Germinal center (tissue), 1 donor: ENCODE measurements around the gene CLEC4G.
"Not testable (repeated sequence)": the region's sequence is repeated elsewhere in the genome, so short reads cannot be mapped to it uniquely, and the experiment has no call there.

Experiments
- DNase-seq: peaks from one replicate; pipeline ENCODE4 v3.0.0; 2012; ENCODE audit warnings: mixed read lengths, low spot score

CLEC4G gene

GRCh38 chr19:7746903-7747884 is 15.3 kb upstream of the CLEC4G start, which contains the start of gene CD209:
CD209 (minus strand) TSS chr19:7747534; CDS start chr19:7747511, 23 bp downstream.
- no peak for DNase-seq

GRCh38 chr19:7746306-7746705 is 14.4 kb upstream of the CLEC4G start:
- not testable (repeated sequence) for DNase-seq

GRCh38 chr19:7744871-7745650 is 13.2 kb upstream of the CLEC4G start:
- no peak for DNase-seq

- no peak for DNase-seq
Observed at GRCh38 chr19:7744199-7744786, 12.4 kb upstream of the CLEC4G start.

- no peak for DNase-seq
Observed at GRCh38 chr19:7743425-7743841, 11.5 kb upstream of the CLEC4G start.

- no peak for DNase-seq
Observed at GRCh38 chr19:7742991-7743390, 11.1 kb upstream of the CLEC4G start.

- no peak for DNase-seq
Observed at GRCh38 chr19:7742575-7742974, 10.7 kb upstream of the CLEC4G start.

- no peak for DNase-seq
Observed at GRCh38 chr19:7740682-7741054, 8.8 kb upstream of the CLEC4G start.

GRCh38 chr19:7739801-7740681 is 8.1 kb upstream of the CLEC4G start:
- DNase-seq: no peak

GRCh38 chr19:7739211-7739755 is 7.4 kb upstream of the CLEC4G start:
- DNase-seq: no peak

GRCh38 chr19:7738023-7738422 is 6.1 kb upstream of the CLEC4G start:
- DNase-seq: no peak

GRCh38 chr19:7737215-7737614 is 5.3 kb upstream of the CLEC4G start:
- DNase-seq: no peak

- DNase-seq: no peak
Observed at GRCh38 chr19:7736148-7736547, 4.2 kb upstream of the CLEC4G start.

GRCh38 chr19:7734220-7735203 is 2.6 kb upstream of the CLEC4G start:
- DNase-seq: no peak

- no peak for DNase-seq
Observed at GRCh38 chr19:7733376-7733775, 1.5 kb upstream of the CLEC4G start.

GRCh38 chr19:7731615-7732014 is 295 bp downstream of the CLEC4G start:
- no peak for DNase-seq

- DNase-seq: no peak
Observed at GRCh38 chr19:7731218-7731595, 703 bp downstream of the CLEC4G start.

- no peak for DNase-seq
Observed at GRCh38 chr19:7730286-7731217, 1.4 kb downstream of the CLEC4G start.

- DNase-seq: no peak
Observed at GRCh38 chr19:7729831-7730285, 2.1 kb downstream of the CLEC4G start.
